GM18867 (cell line): Measurements from ENCODE around the gene FOXP3.
"Not testable (repeated sequence)": the region's sequence is repeated elsewhere in the genome, so short reads cannot be mapped to it uniquely, and the experiment has no call there.

ENCODE experiments used
- ATAC-seq: cut with Tn5 transposase; IDR thresholded peaks from one replicate; pipeline ENCODE4 v1.9.1; 2021; ENCODE audit warnings: mild to moderate bottlenecking, moderate library complexity; ENCODE audit not compliant: unreplicated experiment

Gene FOXP3

GRCh38 chrX:49264460-49264859 is at the start of gene FOXP3:
Gene FOXP3 (minus strand): TSS chrX:49264710. CDS start chrX:49258505, 6,205 bp downstream.
- no peak for ATAC-seq

- ATAC-seq = no peak
Observed at GRCh38 chrX:49312176-49312575, 47.7 kb upstream of the FOXP3 start.

- ATAC-seq = no peak
Observed at GRCh38 chrX:49310371-49310770, 45.9 kb upstream of the FOXP3 start.

- no peak for ATAC-seq
Observed at GRCh38 chrX:49309401-49309981, 45.0 kb upstream of the FOXP3 start.

GRCh38 chrX:49308604-49309269 is 44.2 kb upstream of the FOXP3 start:
- no peak for ATAC-seq

- ATAC-seq = not testable (repeated sequence)
Observed at GRCh38 chrX:49307775-49308174, 43.3 kb upstream of the FOXP3 start.

GRCh38 chrX:49303346-49303745 is 38.8 kb upstream of the FOXP3 start, which contains the start of gene GAGE10:
Gene GAGE10 (plus strand): TSS chrX:49303646. CDS start chrX:49304860, 1,214 bp downstream.
- ATAC-seq = no peak

GRCh38 chrX:49300703-49301102 is 36.2 kb upstream of the FOXP3 start:
- ATAC-seq = no peak

- not testable (repeated sequence) for ATAC-seq
Observed at GRCh38 chrX:49299293-49299692, 34.8 kb upstream of the FOXP3 start.

- ATAC-seq = no peak
Observed at GRCh38 chrX:49292400-49293362, 28.2 kb upstream of the FOXP3 start.

GRCh38 chrX:49291615-49292337 is 27.3 kb upstream of the FOXP3 start:
- ATAC-seq = peak; percentile 73

GRCh38 chrX:49290215-49290614 is 25.7 kb upstream of the FOXP3 start:
- no peak for ATAC-seq

- no peak for ATAC-seq
Observed at GRCh38 chrX:49287665-49288064, 23.2 kb upstream of the FOXP3 start.

- ATAC-seq = no peak
Observed at GRCh38 chrX:49286581-49286980, 22.1 kb upstream of the FOXP3 start.

GRCh38 chrX:49286136-49286535 is 21.6 kb upstream of the FOXP3 start:
- ATAC-seq = no peak

- no peak for ATAC-seq
Observed at GRCh38 chrX:49284212-49284611, 19.7 kb upstream of the FOXP3 start.

- no peak for ATAC-seq
Observed at GRCh38 chrX:49282647-49283011, 18.1 kb upstream of the FOXP3 start.

- ATAC-seq = no peak
Observed at GRCh38 chrX:49278081-49278480, 13.6 kb upstream of the FOXP3 start.

GRCh38 chrX:49277535-49277830 is 13.0 kb upstream of the FOXP3 start:
- ATAC-seq = no peak

- no peak for ATAC-seq
Observed at GRCh38 chrX:49276671-49277534, 12.4 kb upstream of the FOXP3 start.
